H1 (cell line): Measurements from ENCODE around the gene TANC1. TPM values are rescaled to one million over a fixed set of nuclear protein-coding genes. Genes with fewer than 3 reads are reported as not detected.

Experiments
- CTCF ChIA-PET: fragments of 300-600 bp; sonication (Branson Sonifier 250); formaldehyde crosslinking; loops from one replicate; lab custom pipeline; 2021; ENCODE audit not compliant: partially characterized antibody; lab: Charles Lee
- POLR2A ChIA-PET: fragments of 300-600 bp; sonication (Branson Sonifier 250); formaldehyde crosslinking; loops from one replicate; lab custom pipeline; 2021; ENCODE audit warnings: inconsistent platforms; ENCODE audit not compliant: partially characterized antibody; lab: Charles Lee
- DNase-seq, 2 experiments: peaks; one replicate each; pipeline versions ENCODE4 v3.0.0 to v3.0.0-alpha.2; 2010 to 2022; ENCODE audit warnings: low spot score in 2 of 2, low read depth in 1 of 2, mixed read lengths in 1 of 2
- FAIRE-seq: peaks from 2 replicates; lab custom pipeline; 2011; peaks lifted over from hg19 to GRCh38; lab: Jason Lieb, UNC
- H2AFZ ChIP-seq: 2 replicates; pipeline ENCODE4 v1.8.1; 2012; ENCODE audit warnings: low read length, inconsistent platforms
- H2AK5ac ChIP-seq: 2 replicates; pipeline ENCODE4 v1.6.1; 2013; ENCODE audit warnings: low read depth, low read length
- H2BK120ac ChIP-seq: replicated peaks from 2 replicates; pipeline ENCODE3; 2013; ENCODE audit warnings: low read depth, low read length, inconsistent platforms
- H2BK12ac ChIP-seq: 2 replicates; pipeline ENCODE4 v1.6.1; 2013; ENCODE audit warnings: low read depth, low read length
- H2BK15ac ChIP-seq: 2 replicates; pipeline ENCODE4 v1.6.1; 2013; ENCODE audit warnings: low read length
- H2BK20ac ChIP-seq: 2 replicates; pipeline ENCODE4 v1.6.1; 2013; ENCODE audit warnings: low read length
- H2BK5ac ChIP-seq: 2 replicates; pipeline ENCODE4 v1.6.1; 2013; ENCODE audit warnings: low read depth, low read length
- H3K14ac ChIP-seq: 2 replicates; pipeline ENCODE4 v1.6.1; 2013; ENCODE audit warnings: inconsistent platforms; ENCODE audit not compliant: insufficient read length
- H3K18ac ChIP-seq: 2 replicates; pipeline ENCODE4 v1.6.1; 2013; ENCODE audit warnings: low read length; ENCODE audit errors: extremely low read depth
- H3K23ac ChIP-seq: 2 replicates; pipeline ENCODE4 v1.6.1; 2013; ENCODE audit warnings: inconsistent platforms; ENCODE audit not compliant: insufficient read length
- H3K23me2 ChIP-seq: 2 replicates; pipeline ENCODE4 v1.6.1; 2013; ENCODE audit warnings: low read depth, low read length
- H3K27ac ChIP-seq: 2 replicates; pipeline ENCODE4 v1.6.1; 2011; ENCODE audit warnings: low read depth, low read length, inconsistent platforms
- H3K27me3 ChIP-seq, 4 experiments: replicated peaks in 1 of 4; 1 replicate in 1 of 4; 2 replicates in 3 of 4; pipeline versions ENCODE4 v1.6.1 to v1.8.1; 2011 to 2013; ENCODE audit warnings: low read length in 3 of 4, mild to moderate bottlenecking in 3 of 4, inconsistent platforms in 2 of 4, mixed read lengths in 2 of 4, moderate library complexity in 1 of 4; ENCODE audit not compliant: control insufficient read depth in 3 of 4, insufficient read depth in 3 of 4; ENCODE audit errors: extremely low read depth in 1 of 4
- H3K36me3 ChIP-seq, 4 experiments: 2 replicates each; pipeline versions ENCODE4 v1.6.1 to v1.8.1; 2011 to 2013; ENCODE audit warnings: mild to moderate bottlenecking in 4 of 4, low read length in 3 of 4, moderate library complexity in 2 of 4, control low read depth in 1 of 4, inconsistent platforms in 1 of 4; ENCODE audit not compliant: insufficient read depth in 4 of 4, control insufficient read depth in 2 of 4
- H3K4ac ChIP-seq: replicated peaks from 2 replicates; pipeline ENCODE3; 2013; ENCODE audit warnings: low read length, low read depth, mixed read lengths, inconsistent platforms; ENCODE audit not compliant: insufficient read length
- H3K4me1 ChIP-seq, 4 experiments: replicated peaks in 1 of 4; 1 replicate in 1 of 4; 2 replicates in 3 of 4; pipeline versions ENCODE4 v1.6.1 to v1.8.1; 2011 to 2013; ENCODE audit warnings: low read length in 3 of 4, inconsistent platforms in 2 of 4, mixed read lengths in 1 of 4; ENCODE audit not compliant: insufficient read depth in 4 of 4, control insufficient read depth in 3 of 4
- H3K4me2 ChIP-seq, 2 experiments: 2 replicates each; pipeline versions ENCODE4 v1.6.1 to v1.8.1; 2011 to 2013; ENCODE audit warnings: low read depth in 2 of 2, low read length in 2 of 2, control low read depth in 1 of 2, inconsistent platforms in 1 of 2, mild to moderate bottlenecking in 1 of 2; ENCODE audit not compliant: insufficient read depth in 1 of 2
- H3K4me3 ChIP-seq, 4 experiments: fragments of 200-600, 300-600 bp in 1 of 4; sonication (generic), shearing (Covaris generic), sonication (Bioruptor Twin) in 1 of 4; 2 replicates each; pipeline versions ENCODE4 v1.5.1 to v1.8.1; 2011 to 2016; ENCODE audit warnings: low read length in 4 of 4, low read depth in 3 of 4, control low read depth in 2 of 4, inconsistent platforms in 2 of 4, mild to moderate bottlenecking in 2 of 4, mixed read lengths in 1 of 4, moderate library complexity in 1 of 4; ENCODE audit not compliant: insufficient read depth in 2 of 4; ENCODE audit errors: extremely low read depth in 1 of 4
- H3K56ac ChIP-seq: replicated peaks from 2 replicates; pipeline ENCODE3; 2013; ENCODE audit warnings: low read depth, mild to moderate bottlenecking, mixed read lengths, low read length, inconsistent platforms; ENCODE audit not compliant: insufficient read length
- H3K79me1 ChIP-seq: 2 replicates; pipeline ENCODE4 v1.6.1; 2013; ENCODE audit warnings: low read depth, low read length, control low read depth
- H3K79me2 ChIP-seq, 2 experiments: 2 replicates each; pipeline versions ENCODE4 v1.6.1 to v1.8.1; 2012 to 2013; ENCODE audit warnings: low read length in 2 of 2, mild to moderate bottlenecking in 2 of 2, inconsistent platforms in 1 of 2; ENCODE audit not compliant: insufficient read depth in 2 of 2, control insufficient read depth in 1 of 2
- H3K9ac ChIP-seq, 4 experiments: replicated peaks in 1 of 4; 1 replicate in 1 of 4; 2 replicates in 3 of 4; pipeline versions ENCODE4 v1.6.1 to v1.8.1; 2011 to 2013; ENCODE audit warnings: low read depth in 3 of 4, low read length in 3 of 4, control low read depth in 2 of 4, mild to moderate bottlenecking in 2 of 4, moderate library complexity in 2 of 4, inconsistent platforms in 1 of 4; ENCODE audit errors: extremely low read depth in 1 of 4
- H3K9me3 ChIP-seq, 2 experiments: 2 replicates each; pipeline versions ENCODE4 v1.6.1 to v1.8.1; 2012 to 2013; ENCODE audit warnings: mild to moderate bottlenecking in 2 of 2, moderate library complexity in 2 of 2, control low read depth in 1 of 2, inconsistent platforms in 1 of 2, low read depth in 1 of 2, low read length in 1 of 2, mixed read lengths in 1 of 2; ENCODE audit not compliant: insufficient read depth in 2 of 2
- H4K20me1 ChIP-seq, 2 experiments: replicated peaks in 1 of 2; 2 replicates each; pipeline versions ENCODE3 to v1.8.1; 2011 to 2013; ENCODE audit warnings: inconsistent platforms in 2 of 2, low read length in 2 of 2, mild to moderate bottlenecking in 1 of 2; ENCODE audit not compliant: insufficient read depth in 2 of 2, control insufficient read depth in 1 of 2
- H4K5ac ChIP-seq: 2 replicates; pipeline ENCODE4 v1.6.1; 2013; ENCODE audit warnings: low read length, low read depth, mixed read lengths, inconsistent platforms; ENCODE audit not compliant: insufficient read length
- H4K8ac ChIP-seq: 2 replicates; pipeline ENCODE4 v1.8.0; 2013; ENCODE audit warnings: mild to moderate bottlenecking, moderate library complexity, low read length, inconsistent platforms; ENCODE audit not compliant: insufficient read depth; ENCODE audit errors: extremely low read depth
- H4K91ac ChIP-seq: replicated peaks from 2 replicates; pipeline ENCODE3; 2013; ENCODE audit warnings: low read length, mixed read lengths, inconsistent platforms; ENCODE audit not compliant: insufficient read length
- ASH2L ChIP-seq: fragments of 200-600, 300-600 bp; sonication (generic); IDR thresholded peaks from one replicate; pipeline ENCODE4 v1.7.1; 2017; ENCODE audit warnings: low read length
- EGR1 ChIP-seq: IDR thresholded peaks from 2 replicates; pipeline ENCODE4 v1.6.1; 2011; ENCODE audit warnings: low read depth, low read length, borderline replicate concordance
- PHF8 ChIP-seq: fragments of 200-600 bp; sonication (generic); conservative IDR thresholded peaks from 2 replicates; pipeline ENCODE4 v1.7.1; 2012; ENCODE audit warnings: low read depth, mild to moderate bottlenecking, inconsistent platforms, low read length, moderate library complexity
- POLR2A ChIP-seq, 2 experiments: IDR thresholded peaks; 1 replicate in 1 of 2; 2 replicates in 1 of 2; pipeline ENCODE4 v1.6.1; 2011; ENCODE audit warnings: low read depth in 2 of 2, low read length in 2 of 2, mild to moderate bottlenecking in 2 of 2; ENCODE audit errors: control extremely low read depth in 1 of 2
- RNF2 ChIP-seq: fragments of 200-900, 300-1000 bp; sonication (generic); IDR thresholded peaks from 2 replicates; pipeline ENCODE4 v1.7.1; 2016; ENCODE audit warnings: borderline replicate concordance, low read depth, mild to moderate bottlenecking, antibody characterized with exemption, low read length; ENCODE audit not compliant: poor library complexity, severe bottlenecking; ENCODE audit errors: missing control alignments
- RXRA ChIP-seq: IDR thresholded peaks from 2 replicates; pipeline ENCODE4 v1.6.1; 2011; ENCODE audit warnings: low read depth, mild to moderate bottlenecking, low read length, moderate library complexity; ENCODE audit not compliant: insufficient read depth
- SIRT6 ChIP-seq: IDR thresholded peaks from one replicate; pipeline ENCODE4 v1.7.1; 2012; ENCODE audit warnings: low read length, inconsistent platforms
- SP4 ChIP-seq: IDR thresholded peaks from 2 replicates; pipeline ENCODE4 v1.6.1; 2012; ENCODE audit warnings: low read length, inconsistent platforms
- SUZ12 ChIP-seq: fragments of 200-600 bp; sonication (generic); IDR thresholded peaks from 2 replicates; pipeline ENCODE4 v1.6.1; 2012; ENCODE audit warnings: mild to moderate bottlenecking, inconsistent platforms, low read length, moderate library complexity, mixed read lengths
- TBP ChIP-seq: IDR thresholded peaks from 2 replicates; pipeline ENCODE4 v1.6.1; 2011; ENCODE audit warnings: low read depth, low read length, improper control_type of control experiment
- ZNF274 ChIP-seq: IDR thresholded peaks from 2 replicates; pipeline ENCODE4 v1.7.0; 2012; ENCODE audit warnings: low read length, borderline replicate concordance; ENCODE audit errors: extremely low read depth
- WGBS, 2 experiments: shearing (Covaris generic) in 1 of 2; methylation state at CpG; one replicate each; pipeline versions ENCODE4 v1.1.6 to v1.1.7; 2013 to 2015; ENCODE audit warnings: low lambda C conversion rate in 2 of 2, mixed read lengths in 2 of 2, inconsistent platforms in 1 of 2, low coverage in 1 of 2, missing lambda C conversion rate in 1 of 2; ENCODE audit not compliant: insufficient replicate concordance in 2 of 2, insufficient coverage in 1 of 2, insufficient read length in 1 of 2; ENCODE audit errors: extremely low coverage in 1 of 2, missing lambda C conversion rate in 1 of 2; 5-methylcytosine and 5-hydroxymethylcytosine counted together
- polyA plus RNA-seq, 7 experiments: library from polyadenylated mRNA; depleted of rRNA in 3 of 7; stranded (reverse) in 5 of 7; unstranded in 2 of 7; fragments of >200 nt in 5 of 7; fragments of 200-250 nt in 2 of 7; gene quantifications; 1 replicate in 5 of 7; 2 replicates in 1 of 7; 4 replicates in 1 of 7; pipeline versions ENCODE4 v1.2.1 to v1.2.3, GENCODE V29; 2011 to 2013; ENCODE audit warnings: missing spikeins in 2 of 7, mixed read lengths in 2 of 7
- total RNA-seq: library from RNA; stranded (reverse); fragmentation: NEBNext Ultra II Directional; extraction: Animal tissue kit (Norgen Biotek cat#: 25700); gene quantifications from 2 replicates; pipeline ENCODE4 v1.2.1, GENCODE V29; 2021
- TF ChIP-seq, protein P1 (sequence below): IDR thresholded peaks from 2 replicates; pipeline ENCODE4 v1.6.1; 2012; ENCODE audit warnings: low read length, inconsistent platforms

Gene TANC1
- total and polyA plus RNA-seq, 2 of the 8 experiments (the other 6 are each of a cell fraction or from before 2014, with no cell fraction given), result 4.1 to 7.6 TPM

DNA sequence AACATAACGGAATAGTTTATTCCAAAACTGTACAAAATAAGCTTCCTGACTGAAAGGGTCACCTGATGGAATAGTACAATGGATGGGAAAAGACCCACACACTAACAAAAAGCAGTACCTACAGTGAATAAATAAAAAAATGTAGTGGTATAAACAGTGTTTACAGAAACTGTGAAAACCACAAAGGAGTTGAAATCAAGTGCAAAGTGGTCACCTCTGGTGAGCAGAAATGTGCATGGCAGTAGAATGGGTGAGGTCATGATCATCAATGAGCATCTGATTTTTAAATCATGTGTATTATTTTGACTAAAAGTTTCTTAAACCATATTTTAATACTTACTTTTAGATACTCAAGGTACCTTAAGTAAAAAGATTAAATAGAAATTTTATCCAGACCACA, 306.7 kb downstream of the TANC1 start:
- Histone ChIP-seq H2BK120ac (no peak overlapping the region), H3K4me2 (no peak overlapping the region), H3K23me2 (no peaks in the 10 kb centered on the region; the same call in 1 of the 2 replicates), H3K14ac (no peak overlapping the region), H3K9ac (no peak overlapping the region), H4K8ac (no peak overlapping the region), H3K23ac (no peak overlapping the region), H2BK20ac (no peak overlapping the region), H3K56ac (no peak overlapping the region), H2AK5ac (no peak overlapping the region), H4K91ac (no peak overlapping the region), H2BK5ac (no peak overlapping the region), H2BK12ac (no peak overlapping the region), H3K4me3 (no peak overlapping the region), H3K9me3 (no peaks in the 10 kb centered on the region), H3K27ac (no peak overlapping the region), H3K79me1 (no peaks in the 10 kb centered on the region), H4K20me1 (no peaks in the 10 kb centered on the region), H3K27me3 (no peaks in the 10 kb centered on the region), H3K36me3 (peaks cover 0 to 4% (median 0%) of the 10 kb centered on the region in 4 experiments; a peak in 2 of 8 replicates), H4K5ac (no peak overlapping the region), H3K18ac (no peak overlapping the region), H3K4me1 (no peaks in the 10 kb centered on the region), H2BK15ac (no peak overlapping the region), H3K79me2 (no peaks in the 10 kb centered on the region), H3K4ac (no peak overlapping the region), H2AFZ (no peak overlapping the region)
- FAIRE-seq (no peak), DNase-seq (no peak)
- 92% methylated on average over 1 of the region's 1 CpG; no CpG with 5 or more reads in 1 of the 2 experiments for WGBS, 2 experiments
- ChIA-PET POLR2A (interaction anchor here (1.3 kb wide), 1 partner anchor 11 kb away, joined by 7 read pairs; the partner anchor contains the start of gene WDSUB1), CTCF (no interaction called here)
- TF ChIP-seq SIRT6 (no peak), ZNF274 (no peak), SP4 (no peak), EGR1 (no peak), TBP (no peak), RXRA (no peak), PHF8 (no peak), ASH2L (no peak), SUZ12 (no peak), POLR2A (IDR thresholded peaks at IDR 0.05; ENCODE audit: control extremely low read depth in 1 of 2, low read depth in 2 of 2, low read length in 2 of 2) (no peak), RNF2 (no peak)
- TF ChIP-seq, protein P1, sequence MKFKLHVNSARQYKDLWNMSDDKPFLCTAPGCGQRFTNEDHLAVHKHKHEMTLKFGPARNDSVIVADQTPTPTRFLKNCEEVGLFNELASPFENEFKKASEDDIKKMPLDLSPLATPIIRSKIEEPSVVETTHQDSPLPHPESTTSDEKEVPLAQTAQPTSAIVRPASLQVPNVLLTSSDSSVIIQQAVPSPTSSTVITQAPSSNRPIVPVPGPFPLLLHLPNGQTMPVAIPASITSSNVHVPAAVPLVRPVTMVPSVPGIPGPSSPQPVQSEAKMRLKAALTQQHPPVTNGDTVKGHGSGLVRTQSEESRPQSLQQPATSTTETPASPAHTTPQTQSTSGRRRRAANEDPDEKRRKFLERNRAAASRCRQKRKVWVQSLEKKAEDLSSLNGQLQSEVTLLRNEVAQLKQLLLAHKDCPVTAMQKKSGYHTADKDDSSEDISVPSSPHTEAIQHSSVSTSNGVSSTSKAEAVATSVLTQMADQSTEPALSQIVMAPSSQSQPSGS, result no peak
